ENCODE measurements around the gene GIGYF2. TPM values are rescaled to one million over a fixed set of nuclear protein-coding genes. Genes with fewer than 3 reads are reported as not detected.
A peak's percentile ranks its signal among the peaks of the same experiment; 100 is the strongest.

Gene GIGYF2
- total RNA-seq, 2 donors from 2014 or later = 61.3 to 106 TPM

- no peak overlapping the region for H3K4me3 ChIP-seq
- no peak for TF ChIP-seq CTCF (IDR thresholded peaks at IDR 0.05)
- no peak for TF ChIP-seq POLR2A (IDR thresholded peaks at IDR 0.05)
- TF ChIP-seq POLR2AphosphoS5 (IDR thresholded peaks at IDR 0.05) = no peak
- no peaks in the 10 kb centered on the region for H3K4me1 ChIP-seq (replicated peaks)
- no peaks in the 10 kb centered on the region for H3K27me3 ChIP-seq (replicated peaks; ENCODE audit: insufficient read depth)
- no peaks in the 10 kb centered on the region for H3K36me3 ChIP-seq
- no peaks in the 10 kb centered on the region for H3K9me3 ChIP-seq
- intact Hi-C loops (cut with DNase I) = no loop called here
- 84% methylated on average over 6 of the region's 6 CpGs for whole genome bisulfite sequencing
- H3K27ac ChIP-seq = no peak overlapping the region
- DNase-seq (ENCODE audit: low spot score) = no peak
Measured at GRCh38 chr2:232873909-232874641, 176.9 kb downstream of the GIGYF2 start.

GRCh38 chr2:232874677-232875223 lies 177.6 kb downstream of the GIGYF2 start:
- no peak overlapping the region for H3K27ac ChIP-seq
- no peak overlapping the region for H3K4me3 ChIP-seq
- no peaks in the 10 kb centered on the region for H3K4me1 ChIP-seq (replicated peaks)
- TF ChIP-seq CTCF (IDR thresholded peaks at IDR 0.05) (no peak), POLR2AphosphoS5 (IDR thresholded peaks at IDR 0.05) (no peak), POLR2A (IDR thresholded peaks at IDR 0.05) (no peak)
- intact Hi-C loops (cut with DNase I) = no loop called here
- DNase-seq (ENCODE audit: low spot score) = no peak
- H3K9me3 ChIP-seq = no peaks in the 10 kb centered on the region
- H3K36me3 ChIP-seq = no peaks in the 10 kb centered on the region
- 94% methylated on average over 16 of the region's 16 CpGs for WGBS
- no peaks in the 10 kb centered on the region for H3K27me3 ChIP-seq (replicated peaks; ENCODE audit: insufficient read depth)

- DNase-seq (ENCODE audit: low spot score) = no peak
- Histone ChIP-seq H3K4me3 (peak overlapping the region; percentile 38 to 45), H3K36me3 (no peaks in the 10 kb centered on the region), H3K4me1 (replicated peaks) (no peaks in the 10 kb centered on the region), H3K27ac (no peak overlapping the region), H3K9me3 (no peaks in the 10 kb centered on the region), H3K27me3 (replicated peaks; ENCODE audit: insufficient read depth) (no peaks in the 10 kb centered on the region)
- TF ChIP-seq CTCF (IDR thresholded peaks at IDR 0.05) (no peak), POLR2AphosphoS5 (IDR thresholded peaks at IDR 0.05) (no peak), POLR2A (IDR thresholded peaks at IDR 0.05) (no peak)
- WGBS = 28% methylated on average over 24 of the region's 37 CpGs
- intact Hi-C loops (cut with DNase I) = no loop called here
Measured at GRCh38 chr2:232875256-232876121, 178.4 kb downstream of the GIGYF2 start.

- DNase-seq (ENCODE audit: low spot score) = peak; percentile 39
- H3K4me1 ChIP-seq (replicated peaks) = no peaks in the 10 kb centered on the region
- WGBS = 0% methylated on average over 38 of the region's 119 CpGs
- H3K36me3 ChIP-seq = no peaks in the 10 kb centered on the region
- H3K9me3 ChIP-seq = no peaks in the 10 kb centered on the region
- intact Hi-C loops (cut with DNase I) = no loop called here
- no peaks in the 10 kb centered on the region for H3K27me3 ChIP-seq (replicated peaks; ENCODE audit: insufficient read depth)
- peak overlapping the region in 1 of 2 donors; percentile 26 for H3K27ac ChIP-seq
- H3K4me3 ChIP-seq = peak overlapping the region; percentile 38 to 45
- TF ChIP-seq CTCF (IDR thresholded peaks at IDR 0.05) (peak in 1 of 4 experiments; percentile 7), POLR2AphosphoS5 (IDR thresholded peaks at IDR 0.05) (no peak), POLR2A (IDR thresholded peaks at IDR 0.05) (no peak)
Measured at GRCh38 chr2:232876161-232876977, 179.2 kb downstream of the GIGYF2 start.

All from prostate gland (tissue), 2 donors.